Testis (tissue), 2 donors: ENCODE measurements around the gene MED10.

ENCODE experiments used
- CTCF ChIP-seq, 3 experiments: fragments of 450-650 bp in 2 of 3; fragments of 200-600 bp in 1 of 3; sonication (generic) in 1 of 3; IDR thresholded peaks; one replicate each; pipeline ENCODE4 v1.5.1; 2016 to 2019; ENCODE audit warnings: antibody characterized with exemption in 3 of 3, mild to moderate bottlenecking in 2 of 3, moderate library complexity in 1 of 3
- POLR2A ChIP-seq: fragments of 450-650 bp; IDR thresholded peaks from one replicate; pipeline ENCODE4 v1.6.1; 2017; ENCODE audit warnings: antibody characterized with exemption, mild to moderate bottlenecking, moderate library complexity

- TF ChIP-seq CTCF (IDR thresholded peaks at IDR 0.05) (no peak), POLR2A (no peak)
Observed at GRCh38 chr5:6418679-6419276, 40.4 kb upstream of the MED10 start.
